Glomerular endothelial cell (primary cell): ENCODE results near the gene RAPGEF1. TPM values are rescaled to one million over a fixed set of nuclear protein-coding genes. Genes with fewer than 3 reads are reported as not detected.

ENCODE experiments used
- DNase-seq: peaks from one replicate; pipeline ENCODE4 v3.0.0-alpha.2; 2011; ENCODE audit warnings: low read depth, low spot score; ENCODE audit errors: extremely low read depth
- total RNA-seq: library from RNA; depleted of rRNA; stranded (reverse); fragments of >200 nt; gene quantifications from 2 replicates; pipeline ENCODE4 v1.2.3, GENCODE V29; 2015

Gene RAPGEF1
- total RNA-seq, 1 donor from 2014 or later: 102 TPM

DNA sequence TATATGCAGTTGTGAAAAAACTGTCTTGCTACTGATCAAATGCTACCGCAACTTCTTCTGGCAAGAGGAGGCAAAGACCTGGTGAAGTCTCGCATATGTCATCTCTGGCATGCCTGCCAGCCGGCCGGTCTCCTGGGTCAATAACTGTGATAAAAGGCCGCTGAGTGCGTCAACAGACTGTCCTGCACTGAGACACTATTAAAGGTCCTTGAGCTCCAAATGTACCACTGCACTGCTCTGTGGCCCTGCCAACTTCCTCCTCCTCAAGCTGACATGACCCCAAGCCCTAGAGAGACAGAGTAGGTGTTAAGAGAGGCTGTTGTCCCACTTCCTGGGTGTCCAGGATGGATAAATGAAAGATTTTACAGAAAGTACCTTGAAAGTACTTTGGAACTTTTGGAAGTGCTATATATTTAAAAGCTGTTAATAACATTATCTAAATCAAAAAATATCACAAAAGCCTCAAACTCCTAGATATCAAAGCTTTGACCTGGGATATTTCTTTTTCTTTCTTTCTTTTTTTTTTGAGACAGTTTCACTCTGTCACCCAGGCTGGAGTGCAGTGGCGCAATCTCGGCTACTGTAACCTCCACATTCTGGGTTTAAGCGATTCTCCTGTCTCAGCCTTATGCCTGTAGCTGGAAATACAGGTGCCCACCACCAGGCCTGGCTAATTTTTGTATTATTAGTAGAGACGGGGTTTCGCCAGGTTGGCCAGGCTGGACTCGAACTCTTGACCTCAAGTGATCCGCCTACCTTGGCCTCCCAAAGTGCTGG is 31.5 kb downstream of the RAPGEF1 start:
- no peak for DNase-seq

DNA sequence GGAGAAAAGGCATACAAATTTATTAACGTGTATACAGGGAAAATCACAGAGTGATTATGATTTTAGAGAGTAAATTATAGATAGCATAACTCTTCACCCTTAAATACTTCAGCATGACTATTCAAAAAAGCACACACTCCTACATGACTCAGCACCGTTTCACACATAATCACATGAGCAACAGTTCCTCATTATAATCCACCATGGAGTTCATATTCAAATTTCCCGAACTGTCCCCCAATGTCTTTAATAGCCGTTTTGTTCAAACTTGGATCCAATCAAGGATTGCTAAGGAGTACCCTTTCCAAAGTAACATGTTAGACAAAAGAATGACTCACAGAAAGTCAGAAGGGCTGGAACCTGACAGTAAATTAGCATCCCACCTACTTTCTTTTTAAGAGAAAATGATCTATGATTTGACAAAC is 32.1 kb downstream of the RAPGEF1 start:
- no peak for DNase-seq

DNA sequence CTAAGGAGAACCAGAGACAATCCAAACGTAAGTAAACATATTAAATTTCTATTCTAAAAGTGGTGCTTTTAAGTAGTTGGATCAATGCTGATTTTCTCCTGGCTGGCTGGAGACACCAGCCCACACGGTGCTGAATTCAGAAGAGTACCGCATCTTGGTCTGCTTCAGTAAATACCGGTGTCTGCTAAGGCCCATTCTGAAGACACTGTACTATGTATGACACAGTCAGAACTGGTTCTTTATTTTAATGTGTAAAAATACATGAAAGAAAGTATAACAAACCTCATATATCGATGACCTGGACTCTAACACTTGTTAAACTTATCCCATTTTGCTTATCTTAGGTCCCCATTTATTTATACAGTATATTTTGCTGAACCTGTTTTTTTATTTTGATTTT is 32.8 kb downstream of the RAPGEF1 start:
- DNase-seq: no peak

DNA sequence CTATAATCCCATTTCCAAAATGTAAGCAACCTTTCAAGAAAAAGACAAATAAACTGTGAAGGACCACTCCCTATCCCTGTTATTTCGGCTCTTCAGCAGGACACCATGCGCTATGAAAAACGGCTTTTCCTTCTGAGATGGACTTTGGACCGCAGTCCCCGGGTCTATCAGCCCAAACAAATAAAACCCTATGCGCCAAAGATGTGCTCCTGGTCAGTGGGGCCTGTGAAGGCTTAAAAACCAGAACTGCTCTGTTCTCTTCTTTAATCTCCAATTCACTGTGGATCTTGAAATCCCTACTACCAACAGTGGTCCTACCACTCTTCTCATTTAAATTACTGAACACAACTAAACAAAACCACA is 33.3 kb downstream of the RAPGEF1 start:
- DNase-seq: no peak

DNA sequence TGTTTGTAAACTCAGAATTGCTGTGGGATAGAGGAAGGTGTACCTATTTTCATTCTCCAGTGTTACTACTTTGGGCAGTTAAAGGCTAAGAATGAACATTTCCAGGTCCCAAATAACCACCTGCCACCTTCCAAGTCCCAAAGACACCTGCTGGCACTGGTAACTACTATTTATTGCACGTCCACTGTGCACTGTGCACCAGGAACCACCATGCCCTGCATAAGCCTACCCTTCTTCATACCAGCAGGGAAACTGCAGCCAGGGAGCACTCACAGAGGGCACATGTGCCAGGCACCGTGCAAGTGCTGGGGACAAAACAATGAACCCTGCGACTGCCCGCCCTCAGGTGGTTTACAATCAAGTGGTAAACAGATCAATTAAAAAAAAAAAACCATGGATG is 34.9 kb downstream of the RAPGEF1 start:
- no peak for DNase-seq

DNA sequence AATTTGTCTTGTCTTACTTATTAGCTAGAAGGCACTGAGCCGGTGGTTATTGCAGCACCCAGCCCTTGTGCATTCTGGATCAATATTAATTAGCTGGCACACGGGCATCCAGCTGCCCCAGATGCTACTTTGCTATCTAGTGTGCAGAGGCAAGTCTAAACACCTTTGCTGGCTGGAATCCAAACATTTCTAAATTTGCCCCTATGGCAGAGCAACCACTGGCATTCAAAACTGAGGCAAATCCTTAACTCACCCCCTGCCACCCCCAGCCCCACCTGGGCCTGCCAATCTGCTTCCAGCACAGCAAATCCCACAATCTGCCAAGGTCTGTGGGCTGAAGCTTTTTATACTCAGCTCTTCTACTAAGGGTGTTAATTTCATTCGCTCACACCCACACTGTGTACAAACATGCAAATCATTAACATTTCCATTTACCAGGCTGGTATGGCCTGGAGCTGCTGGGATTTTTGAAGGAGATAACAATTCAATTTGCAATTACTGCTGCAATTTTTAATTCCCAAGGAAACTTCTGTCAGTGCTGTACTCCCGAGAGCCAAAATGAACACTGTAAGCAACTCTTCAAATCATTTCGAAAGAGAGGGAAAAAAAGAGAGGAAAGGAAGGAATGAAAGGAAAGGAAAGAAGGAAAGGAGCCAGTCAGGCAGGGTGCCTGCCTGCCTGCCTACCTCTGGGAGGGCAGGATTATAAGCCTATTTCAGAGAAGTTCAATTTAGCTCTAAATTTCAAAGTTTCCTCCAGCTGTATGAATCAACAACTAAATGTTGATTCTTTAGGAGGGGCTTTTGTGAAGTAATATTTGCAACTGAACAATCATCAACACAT is 35.5 kb downstream of the RAPGEF1 start:
- no peak for DNase-seq

DNA sequence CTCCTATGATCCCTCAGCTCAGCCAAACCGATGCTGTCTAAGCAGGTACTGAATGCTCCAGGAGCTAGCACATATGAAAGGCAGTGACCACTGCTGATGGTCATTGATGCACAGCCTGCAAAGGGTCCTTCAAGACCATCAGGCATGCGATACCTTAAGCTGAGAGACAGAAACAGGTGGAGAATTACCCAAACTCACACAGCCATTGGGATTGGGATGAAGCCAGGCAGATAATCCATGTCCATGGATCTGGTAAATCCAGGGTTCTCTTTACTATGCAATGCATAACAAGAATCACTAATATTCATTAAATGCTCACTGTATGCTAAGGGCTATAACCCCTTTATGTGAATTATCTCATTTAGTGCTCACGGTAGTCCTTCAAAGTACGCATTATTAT is 36.2 kb downstream of the RAPGEF1 start:
- no peak for DNase-seq

DNA sequence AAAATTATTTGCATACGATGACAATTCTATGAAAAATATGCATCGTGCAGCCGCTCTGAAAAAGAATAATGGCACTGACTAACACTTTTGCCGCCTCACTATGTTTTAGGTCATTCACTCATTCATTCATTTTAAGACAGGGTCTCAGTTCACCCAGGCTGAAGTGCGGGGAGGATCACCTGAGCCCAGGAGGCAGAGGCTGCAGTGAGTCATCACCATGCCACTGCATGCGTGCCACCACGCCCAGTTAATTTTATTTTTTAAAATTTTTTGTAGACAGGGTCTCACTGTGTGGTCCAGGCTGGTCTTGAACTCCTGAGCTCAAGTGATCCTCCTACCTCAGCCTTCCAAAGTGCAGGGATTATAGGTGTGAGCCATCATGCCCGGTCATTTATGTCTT is 37.0 kb downstream of the RAPGEF1 start:
- no peak for DNase-seq

DNA sequence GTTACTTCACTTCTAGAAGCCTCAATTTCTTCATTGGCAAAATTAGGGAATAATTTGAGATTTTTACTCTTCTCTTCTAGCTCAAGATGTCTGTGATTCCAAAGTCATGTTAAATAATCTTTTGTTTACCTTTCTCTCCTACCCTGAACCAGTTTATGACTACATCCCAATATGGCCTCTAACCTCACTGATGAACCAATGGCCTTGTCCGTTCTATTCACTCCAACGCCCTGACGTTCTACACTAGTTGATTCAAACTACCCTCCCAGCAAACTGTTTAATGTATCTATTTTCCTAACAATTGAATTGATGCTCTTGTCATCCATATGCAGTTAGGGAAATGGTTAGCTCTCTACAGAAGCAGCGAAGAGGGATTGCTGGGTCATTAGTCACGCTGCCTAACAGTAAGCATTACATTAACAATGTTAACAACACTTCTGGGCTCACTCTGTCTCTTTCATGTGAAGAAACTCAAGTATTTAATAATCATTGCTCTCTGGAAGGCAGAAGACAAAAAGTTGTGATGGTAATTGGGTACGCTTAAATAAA is 38.0 kb downstream of the RAPGEF1 start:
- DNase-seq: no peak

DNA sequence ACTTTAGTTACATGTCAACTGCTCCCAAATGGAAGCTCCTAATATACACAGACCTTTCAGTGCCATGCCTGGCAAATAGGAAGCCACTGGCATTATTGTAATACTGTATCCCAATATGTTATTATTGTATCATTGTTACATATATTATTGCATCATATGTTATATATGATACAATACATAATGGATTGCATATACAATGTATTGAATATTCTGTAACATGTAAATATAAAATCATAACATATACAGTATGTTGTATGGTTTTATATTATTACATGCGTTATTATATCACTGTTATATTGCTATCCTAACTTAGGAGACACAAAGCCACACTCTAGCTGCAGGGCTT is 38.5 kb downstream of the RAPGEF1 start:
- no peak for DNase-seq

DNA sequence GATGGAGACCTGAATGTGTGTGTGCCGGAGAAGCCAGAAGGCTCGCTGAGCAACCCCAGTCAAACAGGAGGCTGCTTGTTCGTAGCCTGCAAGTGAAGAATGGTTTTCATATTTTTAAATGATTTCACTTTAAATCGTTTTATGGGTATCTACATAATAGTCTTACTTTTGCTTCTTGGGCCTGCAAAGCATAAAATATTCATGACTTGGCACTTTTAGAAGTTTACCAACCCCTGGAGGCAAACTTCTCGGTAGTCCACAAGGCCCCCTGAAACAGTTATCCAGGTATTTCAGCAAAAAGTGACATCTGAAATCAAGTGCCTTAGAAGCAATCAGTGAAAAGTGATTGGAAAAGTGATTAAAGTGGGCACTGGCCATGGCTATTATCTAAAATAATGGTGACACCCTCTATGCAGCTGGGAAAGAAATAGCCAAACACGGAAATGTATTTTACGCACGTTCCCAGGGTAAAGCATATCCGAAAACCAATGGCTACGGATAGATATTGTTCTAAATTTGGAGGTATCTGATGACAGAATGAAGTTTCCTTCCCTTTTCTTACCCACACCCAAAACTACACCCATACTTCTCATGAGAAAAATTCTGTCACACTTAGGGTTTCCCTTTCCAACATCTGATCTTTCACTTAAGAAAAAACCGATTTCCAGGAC is 39.0 kb downstream of the RAPGEF1 start:
- no peak for DNase-seq

DNA sequence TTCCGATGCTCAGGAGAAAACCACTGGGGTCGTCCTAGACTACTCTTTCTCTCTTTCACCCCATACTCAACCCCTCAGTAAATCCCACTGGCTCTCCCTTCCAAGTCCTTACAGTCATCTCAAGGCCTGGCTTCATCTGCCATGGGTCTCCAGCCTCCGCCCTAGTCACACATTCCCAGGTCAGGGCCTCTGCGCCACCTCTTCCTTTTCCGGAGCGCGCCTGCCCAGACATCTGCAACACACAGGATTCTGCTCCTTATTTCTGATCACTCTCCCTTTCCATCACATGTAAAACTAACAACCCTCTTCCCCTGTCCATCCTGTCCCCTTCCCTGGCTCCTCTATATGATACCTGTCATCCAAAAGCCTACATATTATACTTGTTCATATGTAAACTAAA is 39.8 kb downstream of the RAPGEF1 start:
- DNase-seq: no peak

DNA sequence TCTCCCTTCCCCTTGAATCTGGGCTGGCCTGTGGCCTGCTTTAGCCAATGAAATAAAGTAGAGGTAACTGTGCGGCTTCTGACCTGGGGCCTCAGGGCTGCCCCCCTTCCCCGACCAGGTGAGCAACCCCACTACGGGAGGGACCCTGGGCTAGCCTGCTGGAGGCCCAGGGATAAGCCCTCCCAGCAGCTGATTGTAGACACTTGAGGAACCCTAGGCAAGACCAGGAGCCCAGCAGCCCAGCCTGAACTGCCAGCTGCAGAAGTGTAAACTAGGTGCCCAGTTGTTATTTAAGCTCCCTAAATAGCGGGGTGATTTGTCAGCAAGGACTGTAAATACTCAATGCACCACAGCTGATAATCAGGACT is 41.3 kb downstream of the RAPGEF1 start:
- no peak for DNase-seq

DNA sequence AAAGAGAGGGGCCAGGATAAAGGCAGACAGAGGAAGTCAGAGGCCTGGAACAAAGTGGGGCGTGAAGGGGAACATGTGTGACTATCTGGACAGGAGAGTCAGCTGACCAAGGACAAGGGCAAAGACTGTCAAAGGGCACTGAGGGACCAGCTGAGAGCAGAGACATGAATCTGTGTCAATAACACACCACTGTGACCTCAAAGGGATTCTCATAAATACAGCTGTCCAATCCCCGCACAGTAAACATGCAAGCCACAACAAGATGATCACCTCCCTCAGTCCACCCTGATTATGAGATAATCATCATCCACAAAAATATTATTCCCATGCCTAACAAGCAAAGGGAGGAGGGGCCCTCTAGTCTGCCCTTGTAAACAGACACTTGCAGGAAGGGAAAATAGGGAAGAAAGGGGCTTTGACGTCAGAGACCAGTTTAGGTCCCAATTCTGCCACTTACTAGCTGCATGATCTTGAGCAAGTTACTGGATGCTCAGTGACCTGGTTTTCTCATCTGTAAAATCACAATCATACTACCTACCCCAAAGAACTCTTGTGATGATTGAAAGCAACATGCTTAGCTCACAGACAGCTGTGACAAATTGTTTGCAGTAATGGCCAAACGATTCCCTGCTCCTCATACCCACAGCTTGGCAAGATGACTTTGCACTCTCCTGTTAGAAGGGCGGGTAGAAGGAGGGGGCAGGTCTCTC is 41.8 kb downstream of the RAPGEF1 start:
- no peak for DNase-seq

DNA sequence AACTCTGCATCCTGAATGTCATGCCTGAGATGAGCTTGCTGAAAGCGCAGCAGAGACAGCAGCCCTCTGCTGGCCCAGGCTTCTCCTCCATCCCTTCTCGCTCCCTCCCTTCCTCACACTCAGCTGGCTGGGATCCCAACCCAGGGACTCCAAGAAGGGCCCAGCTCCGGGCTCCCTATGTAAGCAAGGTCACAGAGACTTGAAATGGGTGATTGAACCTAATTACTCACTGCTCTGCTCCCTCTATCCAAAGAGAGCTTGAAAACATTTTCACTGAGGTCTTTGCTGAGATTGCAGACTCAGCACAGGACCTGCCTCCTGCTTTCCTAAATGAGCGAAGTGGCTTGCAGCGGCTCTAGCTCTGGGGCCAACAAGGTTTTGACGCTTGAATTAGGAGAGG is 42.8 kb downstream of the RAPGEF1 start:
- DNase-seq: no peak

DNA sequence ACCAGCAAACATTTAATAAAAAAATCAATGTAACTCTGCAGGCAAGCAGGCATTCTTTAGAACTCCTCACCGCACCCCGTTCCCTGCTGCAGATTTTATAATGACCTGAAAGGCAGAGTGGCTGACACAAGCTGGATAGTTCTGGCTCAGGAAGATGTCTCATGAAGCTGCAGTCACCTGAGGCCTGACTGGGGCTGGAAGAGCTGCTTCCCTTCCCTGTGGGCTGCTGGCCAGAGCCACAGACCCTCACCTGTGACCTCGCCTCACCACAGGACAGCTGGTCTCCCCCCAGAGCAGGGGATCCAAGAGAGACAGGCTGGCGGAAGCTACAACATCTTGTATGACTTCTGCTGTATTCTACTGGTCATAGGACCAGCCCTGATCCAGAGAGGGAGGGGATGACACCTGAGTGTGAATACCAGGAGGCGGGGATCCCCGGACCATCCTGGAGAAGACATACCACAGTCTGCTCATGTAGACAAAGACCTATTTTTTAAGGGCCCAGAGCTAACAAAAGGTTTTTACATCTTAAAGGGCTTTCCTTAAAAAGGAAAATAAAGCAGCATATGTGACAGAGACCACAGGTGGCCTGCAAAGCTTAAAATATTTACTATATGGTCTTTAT is 43.9 kb downstream of the RAPGEF1 start:
- no peak for DNase-seq

DNA sequence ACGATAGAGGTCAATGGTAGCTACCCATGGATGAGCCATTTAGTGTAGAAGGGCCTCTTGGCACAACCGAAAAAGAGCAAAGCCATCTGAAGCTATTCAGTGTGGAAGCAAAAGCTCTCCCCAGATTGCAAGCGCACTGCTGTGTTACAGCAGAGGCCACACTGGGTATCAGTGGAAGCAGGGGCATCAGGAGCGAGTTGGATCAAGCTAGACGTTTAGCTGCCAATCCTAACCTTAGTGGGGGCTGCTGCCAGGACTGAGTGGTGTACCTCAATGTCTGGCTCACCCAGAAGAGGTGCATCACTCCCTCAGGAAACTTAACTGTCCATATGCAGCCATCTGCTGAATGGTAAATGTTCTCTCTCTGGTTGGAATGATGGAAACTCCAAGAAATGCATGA is 44.5 kb downstream of the RAPGEF1 start:
- no peak for DNase-seq

DNA sequence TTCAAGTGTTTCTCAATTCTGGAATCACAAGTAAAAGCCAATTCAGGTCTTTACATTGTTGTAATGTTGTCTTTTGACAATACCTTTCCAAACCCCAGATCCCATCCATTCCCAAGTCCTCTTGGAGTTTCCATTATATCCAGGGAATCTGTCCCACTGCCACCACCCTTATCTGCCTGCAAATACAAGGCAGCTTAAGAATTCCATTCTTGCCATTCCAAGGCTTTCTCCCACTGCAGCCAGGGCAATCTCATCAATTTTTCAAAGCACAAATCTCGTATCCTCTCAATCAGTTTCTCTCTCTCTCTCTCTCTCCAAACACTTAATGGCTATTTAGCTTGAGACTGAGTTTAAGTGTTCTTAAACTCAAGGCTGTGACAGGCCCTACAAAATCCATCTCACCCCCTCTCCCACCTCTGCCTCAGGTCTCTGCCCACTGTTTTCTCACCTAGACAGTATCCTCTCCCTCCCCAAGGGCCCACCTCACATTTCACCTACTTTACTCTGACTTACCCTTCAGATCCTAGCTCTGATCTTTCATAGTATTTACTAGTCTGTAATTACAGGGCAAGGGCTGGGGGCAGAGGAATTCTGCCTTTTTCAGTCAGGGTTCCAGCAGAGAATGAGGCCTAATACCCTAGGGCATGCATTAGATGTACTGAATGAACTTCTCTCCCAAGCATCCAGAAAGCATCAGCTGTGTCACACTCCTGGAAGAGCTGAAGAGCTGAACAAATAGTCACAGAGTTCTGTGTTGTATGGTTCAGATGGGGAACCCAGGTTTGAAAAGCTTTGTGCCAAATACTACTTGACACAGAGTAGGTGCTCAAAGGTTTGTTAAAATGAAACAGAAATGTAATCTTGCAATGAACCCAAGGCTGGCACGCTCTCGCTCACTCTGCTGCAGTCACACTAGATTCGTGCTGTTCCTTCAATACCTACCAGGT is 46.0 kb downstream of the RAPGEF1 start:
- DNase-seq: no peak
